LHCN-M2 (cell line): Measurements from ENCODE around the gene CRACR2A. TPM values are rescaled to one million over a fixed set of nuclear protein-coding genes. Genes with fewer than 3 reads are reported as not detected.

Experiments used
- DNase-seq: peaks from one replicate; pipeline ENCODE4 v3.0.0-alpha.2; 2012; ENCODE audit warnings: low read depth
- total RNA-seq: library from RNA; depleted of rRNA; stranded (reverse); fragments of >200 nt; gene quantifications from 2 replicates; pipeline ENCODE4 v1.2.3, GENCODE V29; 2014

CRACR2A gene
- total RNA-seq, 1 experiment from 2014 or later, result 7.0 TPM

GRCh38 chr12:3651585-3652424 is 101.1 kb downstream of the CRACR2A start:
- no peak for DNase-seq

GRCh38 chr12:3647504-3647903 is 105.4 kb downstream of the CRACR2A start:
- DNase-seq, result no peak

- DNase-seq, result no peak
Observed at GRCh38 chr12:3646561-3647241, 106.2 kb downstream of the CRACR2A start.

GRCh38 chr12:3645091-3645490 is 107.8 kb downstream of the CRACR2A start:
- no peak for DNase-seq

GRCh38 chr12:3644104-3644503 is 108.8 kb downstream of the CRACR2A start:
- no peak for DNase-seq

- peak; percentile 87 for DNase-seq
Observed at GRCh38 chr12:3641428-3642018, 111.4 kb downstream of the CRACR2A start.

GRCh38 chr12:3636328-3636727 is 116.6 kb downstream of the CRACR2A start:
- no peak for DNase-seq

- no peak for DNase-seq
Observed at GRCh38 chr12:3634348-3634747, 118.6 kb downstream of the CRACR2A start.

- DNase-seq, result no peak
Observed at GRCh38 chr12:3633396-3633795, 119.5 kb downstream of the CRACR2A start.

- DNase-seq, result no peak
Observed at GRCh38 chr12:3632754-3633153, 120.2 kb downstream of the CRACR2A start.

- no peak for DNase-seq
Observed at GRCh38 chr12:3632256-3632655, 120.7 kb downstream of the CRACR2A start.

GRCh38 chr12:3631759-3632158 is 121.2 kb downstream of the CRACR2A start:
- no peak for DNase-seq

GRCh38 chr12:3631272-3631637 is 121.7 kb downstream of the CRACR2A start:
- no peak for DNase-seq

GRCh38 chr12:3630621-3631271 is 122.2 kb downstream of the CRACR2A start:
- DNase-seq, result no peak

- no peak for DNase-seq
Observed at GRCh38 chr12:3630111-3630510, 122.8 kb downstream of the CRACR2A start.

- DNase-seq, result no peak
Observed at GRCh38 chr12:3629057-3629830, 123.7 kb downstream of the CRACR2A start.

GRCh38 chr12:3628629-3629028 is 124.3 kb downstream of the CRACR2A start:
- DNase-seq, result no peak

- no peak for DNase-seq
Observed at GRCh38 chr12:3627336-3627735, 125.6 kb downstream of the CRACR2A start.

- DNase-seq, result no peak
Observed at GRCh38 chr12:3624273-3624672, 128.6 kb downstream of the CRACR2A start.

- DNase-seq, result no peak
Observed at GRCh38 chr12:3622822-3623690, 129.9 kb downstream of the CRACR2A start.
